ENCODE data around the gene CFAP157.

GRCh38 chr9:127741831-127742434 lies 35.1 kb downstream of the CFAP157 start:
- TF ChIP-seq CTCF (IDR thresholded peaks at IDR 0.05) (no peak), POLR2A (IDR thresholded peaks at IDR 0.05) (no peak)
